SK-N-MC (cell line): ENCODE results near the gene HERC5.

Experiments used
- DNase-seq: peaks from one replicate; pipeline ENCODE4 v3.0.0-alpha.2; 2011; ENCODE audit warnings: low read depth, low spot score
- H3K27ac ChIP-seq: fragments of 200-600 bp; sonication (generic); 2 replicates; pipeline ENCODE4 v1.5.1; 2016; ENCODE audit warnings: mixed run types
- H3K36me3 ChIP-seq: fragments of 200-600 bp; sonication (generic); 2 replicates; pipeline ENCODE4 v1.6.1; 2017; ENCODE audit warnings: antibody characterized with exemption, low read length, mixed read lengths; ENCODE audit not compliant: insufficient read depth
- H3K4me3 ChIP-seq: fragments of 200-600 bp; sonication (generic); 2 replicates; pipeline ENCODE4 v1.5.1; 2016
- H3K9ac ChIP-seq: fragments of 200-600 bp; sonication (generic); 2 replicates; pipeline ENCODE4 v1.8.0; 2017; ENCODE audit warnings: mixed run types, mixed read lengths; ENCODE audit not compliant: insufficient read length
- H3K9me3 ChIP-seq: fragments of 200-600 bp; sonication (generic); 2 replicates; pipeline ENCODE4 v1.6.1; 2017; ENCODE audit warnings: low read depth, mild to moderate bottlenecking, antibody characterized with exemption, low read length, moderate library complexity, mixed read lengths
- EZH2 ChIP-seq: fragments of 200-600 bp; sonication (generic); IDR thresholded peaks from one replicate; pipeline ENCODE4 v1.6.1; 2017; ENCODE audit warnings: antibody characterized with exemption
- FOXP2 ChIP-seq: optimal IDR thresholded peaks from 2 replicates; pipeline ENCODE3; 2011; ENCODE audit warnings: mild to moderate bottlenecking, moderate library complexity; ENCODE audit not compliant: insufficient read depth; ENCODE audit errors: extremely low read length, control extremely low read depth
- POLR2AphosphoS5 ChIP-seq: IDR thresholded peaks from 2 replicates; pipeline ENCODE4 v1.6.1; 2012; ENCODE audit warnings: mild to moderate bottlenecking, low read depth, low read length, borderline replicate concordance

Gene HERC5

GRCh38 chr4:88457307-88458103 is 586 bp downstream of the HERC5 start:
- TF ChIP-seq FOXP2 (no peak), POLR2AphosphoS5 (no peak), EZH2 (no peak)
- H3K4me3 ChIP-seq, result peak overlapping the region; percentile 83
- no peaks in the 10 kb centered on the region for H3K9me3 ChIP-seq
- peak overlapping the region; percentile 38 for H3K9ac ChIP-seq
- no peaks in the 10 kb centered on the region for H3K36me3 ChIP-seq
- H3K27ac ChIP-seq, result no peak overlapping the region
- no peak for DNase-seq

- no peak for DNase-seq
- Histone ChIP-seq H3K9me3 (no peaks in the 10 kb centered on the region), H3K4me3 (peak overlapping the region; percentile 83), H3K36me3 (no peaks in the 10 kb centered on the region), H3K27ac (no peak overlapping the region), H3K9ac (no peak overlapping the region)
- TF ChIP-seq POLR2AphosphoS5 (no peak), FOXP2 (no peak), EZH2 (no peak)
Observed at GRCh38 chr4:88458104-88458740, 1.3 kb downstream of the HERC5 start.

GRCh38 chr4:88465653-88466192 is 8.8 kb downstream of the HERC5 start:
- TF ChIP-seq FOXP2 (no peak), EZH2 (no peak), POLR2AphosphoS5 (no peak)
- no peak for DNase-seq
- Histone ChIP-seq H3K36me3 (peaks cover 6% of the 10 kb centered on the region; the same call in 1 of the 2 replicates), H3K9ac (no peak overlapping the region), H3K9me3 (no peaks in the 10 kb centered on the region), H3K4me3 (no peak overlapping the region), H3K27ac (no peak overlapping the region)

GRCh38 chr4:88467392-88467791 is 10.5 kb downstream of the HERC5 start:
- H3K9me3 ChIP-seq, result no peaks in the 10 kb centered on the region
- no peak overlapping the region for H3K27ac ChIP-seq
- peaks cover 6% of the 10 kb centered on the region; the same call in 1 of the 2 replicates for H3K36me3 ChIP-seq
- no peak overlapping the region for H3K4me3 ChIP-seq
- TF ChIP-seq EZH2 (no peak), POLR2AphosphoS5 (no peak), FOXP2 (no peak)
- DNase-seq, result no peak
- H3K9ac ChIP-seq, result no peak overlapping the region

DNA sequence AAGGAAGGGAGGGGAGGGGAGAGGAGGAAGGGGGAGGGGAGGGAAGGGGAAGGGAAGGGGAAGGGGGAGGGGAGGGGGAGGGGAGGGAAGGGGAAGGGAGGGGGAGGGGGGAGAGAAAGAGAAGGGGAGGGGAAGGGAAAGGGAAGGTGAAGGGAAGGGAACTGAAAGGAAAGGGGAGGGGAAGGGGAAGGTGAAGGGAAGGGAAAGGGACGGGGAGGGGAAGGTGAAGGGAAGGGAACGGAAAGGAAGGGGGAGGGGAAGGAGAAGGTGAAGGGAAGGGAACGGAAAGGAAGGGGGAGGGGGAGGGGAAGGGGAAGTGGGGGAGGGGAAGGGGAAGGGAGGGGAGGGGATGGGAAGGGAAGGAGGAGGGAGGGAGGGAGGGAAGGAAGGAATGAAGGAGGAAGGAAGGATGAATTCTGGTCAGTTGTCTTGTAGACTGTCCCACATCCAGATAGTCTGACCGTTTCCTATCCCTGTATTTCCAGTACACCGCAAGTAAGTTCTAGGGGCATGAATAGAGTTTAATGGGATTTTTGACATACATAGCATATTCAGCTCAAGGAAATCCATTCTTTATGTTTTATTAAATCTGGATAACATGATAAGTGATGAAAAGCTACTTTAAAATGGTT is 20.4 kb downstream of the HERC5 start:
- no peak overlapping the region for H3K9ac ChIP-seq
- DNase-seq, result no peak
- H3K36me3 ChIP-seq, result no peaks in the 10 kb centered on the region
- no peak for TF ChIP-seq EZH2
- no peak for TF ChIP-seq POLR2AphosphoS5
- no peak for TF ChIP-seq FOXP2
- no peak overlapping the region for H3K27ac ChIP-seq
- no peaks in the 10 kb centered on the region for H3K9me3 ChIP-seq
- H3K4me3 ChIP-seq, result no peak overlapping the region

DNA sequence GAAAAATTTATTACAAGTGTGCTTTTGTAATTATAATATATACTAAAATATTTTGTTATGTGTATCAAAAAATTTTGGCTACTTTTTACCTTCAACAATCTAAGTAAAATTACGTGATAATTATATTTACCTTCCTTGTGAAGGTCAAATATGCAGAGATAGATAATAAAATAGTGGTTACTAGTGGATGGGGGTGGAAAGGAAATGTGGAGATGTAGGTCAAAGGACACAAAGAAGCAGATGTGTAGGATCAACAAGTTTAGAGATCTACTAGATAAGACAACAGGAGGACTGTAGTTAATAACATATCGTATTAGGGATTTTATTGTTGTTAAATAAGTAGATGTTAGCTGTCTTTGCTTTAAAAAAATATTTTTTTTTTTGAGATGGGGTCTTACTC is 21.3 kb downstream of the HERC5 start:
- Histone ChIP-seq H3K4me3 (no peak overlapping the region), H3K9ac (no peak overlapping the region), H3K27ac (no peak overlapping the region), H3K36me3 (no peaks in the 10 kb centered on the region), H3K9me3 (no peaks in the 10 kb centered on the region)
- TF ChIP-seq EZH2 (no peak), FOXP2 (no peak), POLR2AphosphoS5 (no peak)
- no peak for DNase-seq

DNA sequence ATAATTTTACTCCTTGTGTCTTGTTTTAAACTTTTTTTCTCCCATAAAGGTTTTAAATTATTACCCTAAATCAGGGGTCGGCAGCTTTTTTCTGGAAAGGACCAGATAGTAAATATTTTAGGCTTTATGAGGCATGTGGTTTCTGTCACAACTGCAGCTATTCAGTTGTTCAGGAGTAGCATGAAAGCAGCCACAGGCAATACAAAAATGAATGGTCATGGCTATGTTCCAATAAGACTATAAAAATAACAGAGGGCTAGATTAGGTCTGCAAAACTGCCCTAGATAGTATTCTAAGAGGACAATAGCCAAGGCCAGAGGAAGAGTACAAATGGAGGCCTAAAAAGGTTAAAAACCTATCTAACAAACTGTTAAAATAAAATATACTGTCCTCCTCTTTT is 24.6 kb downstream of the HERC5 start:
- H3K9ac ChIP-seq, result no peak overlapping the region
- TF ChIP-seq POLR2AphosphoS5, result no peak
- no peak for TF ChIP-seq EZH2
- no peak for TF ChIP-seq FOXP2
- H3K27ac ChIP-seq, result no peak overlapping the region
- no peaks in the 10 kb centered on the region for H3K36me3 ChIP-seq
- no peaks in the 10 kb centered on the region for H3K9me3 ChIP-seq
- H3K4me3 ChIP-seq, result no peak overlapping the region
- no peak for DNase-seq

DNA sequence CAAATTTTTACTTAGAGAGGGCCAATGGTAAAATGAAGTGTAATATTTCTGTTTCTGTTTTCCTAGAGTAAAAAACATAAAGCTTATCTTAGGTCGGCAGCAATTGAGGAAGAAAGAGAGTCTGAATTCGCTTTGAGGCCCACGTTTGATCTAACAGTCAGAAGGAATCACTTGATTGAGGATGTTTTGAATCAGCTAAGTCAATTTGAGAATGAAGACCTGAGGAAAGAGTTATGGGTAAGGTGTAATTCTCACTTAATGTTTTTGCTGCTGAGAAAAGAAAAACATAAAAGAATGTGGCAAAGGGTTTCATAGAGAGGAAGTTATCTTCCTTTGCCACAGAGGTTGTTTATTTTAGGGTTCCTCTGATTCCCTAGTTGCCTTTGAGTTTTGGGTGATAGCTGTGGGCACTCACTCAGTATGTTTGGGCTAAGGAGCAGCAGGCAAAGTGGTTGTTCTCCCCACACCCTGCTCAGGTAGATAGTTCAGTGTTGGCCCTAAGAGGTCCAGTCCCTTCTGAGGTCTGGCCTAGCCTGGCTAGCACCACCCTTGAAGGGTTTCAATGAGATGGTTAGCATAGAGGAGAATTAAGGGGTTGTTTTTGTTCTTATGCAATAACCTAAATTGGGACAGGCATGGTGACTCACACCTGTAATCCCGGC is 32.3 kb downstream of the HERC5 start:
- no peak overlapping the region for H3K27ac ChIP-seq
- TF ChIP-seq POLR2AphosphoS5 (no peak), EZH2 (no peak)
- DNase-seq, result no peak
- no peaks in the 10 kb centered on the region for H3K36me3 ChIP-seq
- no peaks in the 10 kb centered on the region for H3K9me3 ChIP-seq
- no peak overlapping the region for H3K9ac ChIP-seq
- no peak overlapping the region for H3K4me3 ChIP-seq
